Ramos (cell line): ENCODE measurements around the gene LBP.
"Not testable (repeated sequence)": the region's sequence is repeated elsewhere in the genome, so short reads cannot be mapped to it uniquely, and the experiment has no call there.

Source experiments
- in situ Hi-C: fragments of 300-500 bp; cut with MboI; formaldehyde crosslinking; loops from one replicate; pipeline ENCODE4 v1.14.3; 2022; ENCODE audit warnings: low sequenced_read_pairs; ENCODE audit not compliant: unreplicated experiment

Gene LBP

DNA sequence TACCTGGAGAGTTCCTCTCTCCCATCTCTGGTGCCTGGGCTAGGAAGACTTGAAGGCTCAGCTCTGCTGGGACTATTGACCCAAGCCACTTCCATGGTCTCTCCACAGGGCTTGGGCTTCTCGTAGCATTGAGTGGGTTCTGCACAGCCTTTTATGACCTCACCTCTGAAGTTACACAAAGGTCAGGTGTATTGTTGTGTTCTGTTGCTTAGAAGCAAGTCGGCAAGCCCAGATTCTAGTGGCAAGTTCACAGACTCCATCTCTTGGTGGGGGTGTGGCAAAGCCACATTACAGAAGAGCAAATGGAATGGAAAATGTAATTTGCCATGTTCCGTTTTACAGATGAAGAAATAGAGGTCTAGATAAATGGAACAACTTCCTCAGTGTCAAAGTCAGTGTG is 28.9 kb upstream of the LBP start:
- in situ Hi-C loops = no loop called here

GRCh38 chr20:38320221-38320620 is 26.1 kb upstream of the LBP start:
- in situ Hi-C loops = no loop called here

DNA sequence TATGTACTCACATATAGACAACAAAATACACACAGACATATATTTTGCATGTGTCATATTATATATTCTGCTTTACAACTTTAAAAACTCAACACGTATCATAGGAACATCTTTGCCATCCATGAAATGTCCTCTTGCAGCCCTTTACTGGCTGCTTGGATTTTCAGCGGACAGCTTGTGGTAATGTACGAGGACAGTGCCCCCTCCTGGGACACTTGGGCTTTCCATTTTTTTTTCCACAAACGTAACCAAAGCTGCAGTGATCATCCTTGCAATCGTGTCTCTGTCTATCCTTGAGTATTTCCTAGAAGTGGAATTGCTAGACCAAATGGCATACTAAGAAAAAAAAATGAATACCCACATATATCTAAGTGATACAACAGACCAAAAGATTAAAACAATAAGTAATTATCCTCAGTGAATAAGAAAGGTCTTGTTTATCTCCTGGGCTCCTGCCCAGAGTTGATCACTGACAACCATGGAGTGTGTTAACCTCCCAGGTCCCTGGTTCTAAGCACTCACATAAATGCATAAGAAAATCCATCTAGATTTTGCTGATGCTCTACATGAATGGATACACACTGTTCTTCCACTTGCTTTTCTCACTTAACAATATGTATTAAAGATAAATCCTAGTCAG is 24.2 kb upstream of the LBP start:
- in situ Hi-C loops = no loop called here

GRCh38 chr20:38324159-38324558 is 22.1 kb upstream of the LBP start:
- in situ Hi-C loops = no loop called here

- in situ Hi-C loops = no loop called here
Measured at GRCh38 chr20:38325167-38325566, 21.1 kb upstream of the LBP start.

- in situ Hi-C loops = no loop called here
Measured at GRCh38 chr20:38325905-38326304, 20.4 kb upstream of the LBP start.

GRCh38 chr20:38326309-38326708 is 20.0 kb upstream of the LBP start:
- in situ Hi-C loops = no loop called here

DNA sequence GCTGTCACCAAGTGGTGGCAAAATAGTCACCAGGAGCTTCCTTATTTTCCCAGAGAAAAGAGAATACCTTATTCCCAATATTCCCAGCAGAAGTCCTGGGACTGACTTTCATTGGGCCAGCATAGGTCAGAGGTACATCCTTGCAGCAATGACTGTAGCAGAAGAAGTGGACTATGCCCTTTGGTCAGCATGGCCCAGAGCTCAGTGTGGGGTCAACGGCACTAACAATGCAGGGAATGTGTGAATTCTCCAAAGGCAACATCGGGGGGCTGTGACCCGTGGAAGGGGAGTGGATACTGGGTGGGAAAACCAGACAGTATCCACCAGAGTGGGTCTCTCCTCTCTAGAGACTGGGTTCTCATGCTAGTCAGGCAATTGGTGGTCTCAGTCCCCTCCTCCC is 15.6 kb upstream of the LBP start:
- in situ Hi-C loops = no loop called here

- in situ Hi-C loops = no loop called here
Measured at GRCh38 chr20:38331245-38331644, 15.0 kb upstream of the LBP start.

- in situ Hi-C loops = no loop called here
Measured at GRCh38 chr20:38331814-38332213, 14.5 kb upstream of the LBP start.

DNA sequence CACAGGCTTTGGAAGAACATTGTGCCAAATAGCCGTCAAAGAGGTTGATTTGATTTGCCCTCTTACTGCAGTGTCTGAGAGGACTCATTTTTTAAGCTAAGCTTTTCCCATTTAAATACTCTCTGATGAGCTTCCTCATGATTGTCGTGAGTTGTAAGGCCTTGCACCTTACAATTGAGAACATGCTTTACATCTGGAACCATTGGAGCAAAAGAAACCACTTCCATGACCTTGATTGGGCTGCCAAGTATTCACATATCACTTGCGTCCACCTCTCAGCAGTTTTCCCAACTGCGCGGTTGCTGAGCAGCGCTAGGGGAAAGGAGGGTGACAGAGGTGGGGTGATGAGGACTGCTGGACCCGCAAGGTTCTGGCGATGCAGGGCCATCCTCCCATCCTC is 12.3 kb upstream of the LBP start:
- in situ Hi-C loops = no loop called here

DNA sequence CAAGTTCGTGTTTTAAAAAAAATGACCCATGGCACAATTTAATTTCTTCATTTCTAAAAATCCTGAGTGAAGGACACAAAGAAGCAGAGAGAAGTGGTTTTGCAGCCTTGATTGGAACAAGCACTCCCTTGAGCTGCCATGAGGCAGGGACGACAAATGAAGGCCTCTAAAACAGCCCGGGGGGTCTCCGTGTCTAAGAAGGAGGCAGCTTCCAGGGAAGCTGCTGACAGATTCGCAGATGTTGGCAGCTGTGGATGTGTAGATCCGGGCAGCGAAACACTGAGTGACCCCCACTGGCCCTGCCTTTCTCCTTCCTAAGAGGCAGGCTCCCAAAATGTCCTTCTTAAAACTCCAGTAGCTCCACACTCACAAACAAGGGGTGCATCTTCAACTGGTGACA is 9.6 kb upstream of the LBP start:
- in situ Hi-C loops = no loop called here

GRCh38 chr20:38337561-38338140 is 8.6 kb upstream of the LBP start:
- in situ Hi-C loops = no loop called here

DNA sequence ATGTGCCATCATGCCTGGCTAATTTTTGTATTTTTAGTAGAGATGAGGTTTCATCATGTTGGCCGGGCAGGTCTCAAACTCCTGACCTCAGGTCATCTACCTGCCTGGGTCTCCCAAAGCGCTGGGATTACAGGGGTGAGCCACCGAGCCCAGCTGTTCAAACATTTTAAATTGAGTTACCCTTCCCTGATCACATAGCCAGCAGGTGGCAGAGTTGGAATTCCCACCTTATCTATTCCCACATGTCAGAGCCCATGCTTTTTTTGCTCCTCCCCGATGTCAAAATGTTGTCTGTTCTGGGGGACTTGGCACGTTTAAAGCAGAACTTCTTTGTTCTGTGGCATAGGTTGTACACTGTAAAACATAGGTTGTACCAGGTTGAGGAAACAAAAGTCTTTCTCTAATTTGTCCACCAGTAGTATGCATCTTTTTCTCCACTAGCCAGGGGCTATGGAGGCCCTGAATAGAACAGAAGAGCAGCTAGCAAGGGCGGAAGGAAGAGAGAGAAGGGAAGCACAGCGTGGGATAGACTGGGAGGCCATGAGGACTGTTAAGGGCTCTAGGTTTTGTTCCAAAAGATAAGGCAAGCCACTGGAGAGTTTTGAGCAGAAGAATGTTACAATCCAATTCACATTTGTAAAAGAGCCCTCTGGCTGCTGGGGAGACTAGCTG is 7.3 kb upstream of the LBP start:
- in situ Hi-C loops = no loop called here

DNA sequence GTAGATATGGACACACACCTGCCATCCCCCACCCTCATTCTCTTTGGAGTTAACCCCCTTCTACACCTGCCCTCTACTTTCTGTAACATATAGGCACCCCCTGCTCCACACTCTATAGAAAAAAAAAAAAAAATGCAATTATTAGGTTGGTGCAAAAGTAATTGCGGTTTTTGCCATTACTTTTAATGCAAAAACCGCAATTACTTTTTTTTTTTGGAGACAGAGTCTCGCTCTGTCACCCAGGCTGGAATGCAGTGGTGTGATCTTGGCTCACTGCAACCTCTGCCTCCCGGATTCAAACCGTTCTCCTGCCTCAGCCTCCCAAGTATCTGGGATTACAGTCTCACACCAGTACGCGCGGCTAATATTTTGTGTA is 6.8 kb upstream of the LBP start:
- in situ Hi-C loops = not testable (repeated sequence)

GRCh38 chr20:38339997-38340396 is 6.3 kb upstream of the LBP start:
- in situ Hi-C loops = no loop called here

DNA sequence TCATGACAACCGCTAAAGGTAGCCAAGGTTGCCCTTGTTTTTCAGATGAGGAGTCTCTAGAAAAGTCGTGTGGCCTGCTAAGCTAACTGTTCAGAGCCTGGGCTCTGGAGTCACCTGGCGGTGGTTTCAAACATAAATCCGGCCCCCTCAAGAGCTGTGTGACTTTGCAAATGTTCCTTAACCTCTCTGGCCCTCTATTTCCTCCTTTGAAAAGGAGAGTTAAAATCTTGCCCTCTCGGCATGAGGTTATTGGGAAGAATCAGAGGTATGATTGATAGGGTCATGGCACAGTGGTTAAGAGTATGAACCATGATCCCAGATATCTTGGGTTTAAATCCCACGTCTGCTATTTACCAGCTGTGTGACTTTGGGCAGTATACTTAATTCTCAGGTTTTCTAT is 5.6 kb upstream of the LBP start:
- in situ Hi-C loops = no loop called here

GRCh38 chr20:38342216-38342615 is 4.1 kb upstream of the LBP start:
- in situ Hi-C loops = no loop called here

GRCh38 chr20:38342713-38343310 is 3.5 kb upstream of the LBP start:
- in situ Hi-C loops = no loop called here

DNA sequence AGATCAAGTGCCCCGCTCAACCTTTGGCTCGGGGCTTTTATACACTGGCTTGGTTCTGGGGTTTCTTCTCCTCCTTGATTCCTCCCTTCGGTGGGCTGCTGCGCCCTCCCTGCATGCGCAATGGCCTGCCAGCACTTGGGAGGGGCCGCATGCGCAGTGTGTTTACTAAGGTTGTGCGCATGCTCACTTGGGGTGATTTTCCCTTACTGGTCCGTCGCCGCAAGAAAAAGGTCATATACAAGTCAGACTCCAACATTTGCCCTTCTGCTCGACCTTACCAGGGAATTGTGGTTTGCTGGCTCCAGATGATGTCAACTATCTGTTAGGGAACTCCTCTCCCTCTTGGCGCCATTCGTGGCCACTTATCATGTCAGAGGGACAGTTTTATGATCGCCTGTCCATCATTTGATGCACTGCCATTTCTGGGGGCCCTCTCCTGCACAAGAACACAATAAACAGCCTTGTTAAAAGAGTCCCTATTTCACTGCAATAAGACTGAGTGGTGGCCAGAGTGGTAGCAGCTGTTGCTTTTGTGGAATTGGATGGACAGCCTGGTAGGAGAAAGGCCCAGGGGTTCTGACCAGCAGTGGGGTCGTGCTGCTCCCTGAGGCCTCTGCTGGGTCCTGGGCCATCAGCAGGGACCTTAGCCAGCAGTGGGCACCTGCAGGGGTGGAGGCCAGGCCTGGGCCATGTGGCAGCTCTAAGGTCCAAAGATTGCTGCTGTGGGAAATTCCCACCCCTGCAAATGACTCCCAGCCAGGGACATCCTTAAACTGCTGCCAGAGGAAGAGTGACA is 2.8 kb upstream of the LBP start:
- in situ Hi-C loops = no loop called here
